WI38 (cell line): ENCODE data around the gene CATSPER1.

Experiments
- H3K4me3 ChIP-seq: 2 replicates; pipeline ENCODE4 v1.5.1; 2011; ENCODE audit warnings: low read depth, mild to moderate bottlenecking, control low read depth, low read length
- CTCF ChIP-seq: IDR thresholded peaks from 2 replicates; pipeline ENCODE4 v1.5.1; 2012; ENCODE audit warnings: low read depth, mild to moderate bottlenecking, control low read depth, low read length

Gene CATSPER1

DNA sequence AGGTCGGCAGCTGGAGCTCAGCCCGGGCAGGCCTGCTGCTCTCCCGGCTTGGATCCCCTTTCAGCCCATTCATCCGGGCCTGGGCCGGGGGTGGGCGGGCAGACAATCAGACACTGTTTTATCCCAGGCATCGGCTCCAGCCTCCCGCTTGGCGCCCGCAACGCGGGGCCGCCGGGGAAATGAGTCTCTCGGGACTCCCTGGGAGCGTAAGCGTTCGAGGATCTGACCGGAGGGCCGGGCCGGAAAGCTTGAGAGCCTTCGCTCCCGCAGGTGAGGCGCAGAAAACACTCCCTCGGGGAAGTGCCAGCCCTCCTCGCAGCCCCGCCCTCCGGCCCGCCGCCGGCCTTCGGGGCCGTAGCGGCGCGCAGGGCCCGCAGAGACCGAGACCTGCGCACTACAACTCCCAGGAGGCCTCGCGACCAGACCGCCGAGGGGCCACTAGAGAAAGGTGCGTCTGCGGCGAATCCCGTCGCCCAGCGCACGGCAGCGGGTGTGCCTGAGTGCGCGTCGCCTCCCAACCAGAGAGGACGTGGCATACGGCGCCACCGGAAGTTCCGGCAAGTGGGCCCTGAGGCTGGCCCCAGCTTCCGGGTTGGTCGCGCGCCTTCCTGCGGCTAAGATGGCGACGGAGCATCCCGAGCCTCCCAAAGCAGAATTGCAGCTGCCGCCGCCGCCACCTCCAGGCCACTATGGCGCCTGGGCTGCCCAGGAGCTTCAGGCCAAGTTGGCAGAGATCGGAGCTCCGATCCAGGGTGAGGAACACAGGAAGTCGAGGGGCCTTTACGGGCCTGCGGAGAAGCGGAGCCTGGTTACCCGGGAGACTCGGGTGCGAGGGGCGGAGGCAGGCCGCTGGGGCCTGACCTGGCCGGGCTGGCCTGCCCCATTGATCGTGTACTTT lies 25.7 kb upstream of the CATSPER1 start, which contains the start of gene SF3B2:
TSS of gene SF3B2 (plus strand) at position 599 of the 898 bp plus-strand sequence. CDS start at position 620, 21 bp downstream.
- H3K4me3 ChIP-seq: peak within 1 kb of the TSS; percentile 99
- TF ChIP-seq CTCF: no peak

GRCh38 chr11:66051371-66051765 lies 25.1 kb upstream of the CATSPER1 start:
- no peak for TF ChIP-seq CTCF
- peak overlapping the region; percentile 99 for H3K4me3 ChIP-seq

GRCh38 chr11:66050581-66051231 lies 24.4 kb upstream of the CATSPER1 start:
- H3K4me3 ChIP-seq: no peak overlapping the region
- TF ChIP-seq CTCF: no peak

DNA sequence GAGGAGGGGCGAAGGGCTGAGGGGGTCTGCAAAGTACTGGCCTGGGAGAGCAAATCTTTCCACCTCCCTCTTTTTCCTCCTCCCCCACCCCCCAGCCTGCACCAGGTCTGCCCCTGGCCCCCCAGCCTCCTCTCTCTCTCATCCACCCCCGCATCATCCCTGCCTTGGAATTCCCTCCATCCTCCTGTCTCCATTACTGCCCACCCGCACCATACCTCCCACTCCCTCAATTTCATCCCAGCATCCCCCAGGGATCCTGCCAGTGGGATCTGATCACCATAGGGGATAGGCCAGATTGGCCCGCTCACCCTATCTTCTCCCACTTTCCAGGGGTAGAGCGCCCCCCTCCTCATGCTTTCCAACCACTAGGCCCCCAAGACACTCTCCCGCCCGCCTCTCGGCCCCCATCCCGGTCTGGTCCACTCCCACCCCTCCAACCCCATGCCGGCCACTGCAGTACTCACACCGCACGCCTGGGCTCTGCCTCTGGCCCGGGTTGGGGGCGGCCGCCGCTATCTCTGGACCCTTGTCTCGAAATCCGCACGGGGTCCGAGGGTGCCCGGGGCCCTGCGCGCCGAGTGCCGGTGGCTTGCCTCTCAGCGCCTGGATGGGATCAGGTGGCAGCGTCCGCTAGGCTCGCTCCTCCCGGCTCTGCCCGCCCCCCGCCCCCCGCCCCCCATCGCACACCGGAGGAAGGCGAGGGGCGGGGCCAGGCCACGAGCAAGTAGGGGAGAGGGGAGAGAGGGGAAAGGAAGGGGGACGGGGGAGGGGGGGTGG lies 22.5 kb upstream of the CATSPER1 start, which contains the start of gene GAL3ST3:
TSS of gene GAL3ST3 (minus strand) at position 615 of the 777 bp plus-strand sequence. CDS start 3,746 bp downstream, outside the sequence.
- no peak within 1 kb of the TSS for H3K4me3 ChIP-seq
- no peak for TF ChIP-seq CTCF

- no peak for TF ChIP-seq CTCF
- no peak overlapping the region for H3K4me3 ChIP-seq
These were observed 21.5 kb upstream of the CATSPER1 start for GRCh38 chr11:66047541-66048365.

DNA sequence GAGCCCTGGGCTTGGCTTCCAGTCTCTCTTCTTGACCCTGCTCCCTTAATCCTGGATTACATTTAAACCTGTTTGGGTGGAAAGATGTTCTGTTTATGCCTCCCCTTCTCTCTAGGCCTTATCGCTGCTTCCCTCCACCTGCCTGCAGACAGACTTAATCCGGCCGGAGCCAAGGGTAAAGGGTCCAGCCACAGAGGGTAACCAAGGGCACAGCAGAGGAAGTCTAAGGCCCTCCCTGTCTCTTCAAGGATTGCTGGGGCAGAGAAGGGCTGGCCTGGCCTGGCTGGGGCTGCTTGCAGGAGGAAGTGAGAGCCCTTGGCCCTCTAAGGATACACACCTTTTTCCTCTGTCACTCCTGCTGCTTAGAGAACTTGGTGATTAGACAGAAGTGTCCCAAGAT lies 20.6 kb upstream of the CATSPER1 start:
- H3K4me3 ChIP-seq: no peak overlapping the region
- no peak for TF ChIP-seq CTCF
